OCI-LY7 (cell line): Measurements from ENCODE around the gene UQCRC1.

ENCODE experiments used
- EZH2phosphoT487 ChIP-seq: fragments of 200-600 bp; sonication (generic); IDR thresholded peaks from 2 replicates; pipeline ENCODE4 v1.6.1; 2018; ENCODE audit warnings: low read depth, borderline replicate concordance, mild to moderate bottlenecking, mixed run types, antibody characterized with exemption, low read length, moderate library complexity, mixed read lengths
- TF ChIP-seq, protein P1 (sequence below): fragments of 200-600 bp; sonication (generic); conservative IDR thresholded peaks from 2 replicates; pipeline ENCODE4 v1.5.1; 2014; ENCODE audit warnings: mild to moderate bottlenecking, antibody characterized with exemption, low read length, moderate library complexity, mixed read lengths

GRCh38 chr3:48629894-48630293 lies 20.4 kb upstream of the UQCRC1 start:
- TF ChIP-seq EZH2phosphoT487 = no peak
- TF ChIP-seq, protein P1, sequence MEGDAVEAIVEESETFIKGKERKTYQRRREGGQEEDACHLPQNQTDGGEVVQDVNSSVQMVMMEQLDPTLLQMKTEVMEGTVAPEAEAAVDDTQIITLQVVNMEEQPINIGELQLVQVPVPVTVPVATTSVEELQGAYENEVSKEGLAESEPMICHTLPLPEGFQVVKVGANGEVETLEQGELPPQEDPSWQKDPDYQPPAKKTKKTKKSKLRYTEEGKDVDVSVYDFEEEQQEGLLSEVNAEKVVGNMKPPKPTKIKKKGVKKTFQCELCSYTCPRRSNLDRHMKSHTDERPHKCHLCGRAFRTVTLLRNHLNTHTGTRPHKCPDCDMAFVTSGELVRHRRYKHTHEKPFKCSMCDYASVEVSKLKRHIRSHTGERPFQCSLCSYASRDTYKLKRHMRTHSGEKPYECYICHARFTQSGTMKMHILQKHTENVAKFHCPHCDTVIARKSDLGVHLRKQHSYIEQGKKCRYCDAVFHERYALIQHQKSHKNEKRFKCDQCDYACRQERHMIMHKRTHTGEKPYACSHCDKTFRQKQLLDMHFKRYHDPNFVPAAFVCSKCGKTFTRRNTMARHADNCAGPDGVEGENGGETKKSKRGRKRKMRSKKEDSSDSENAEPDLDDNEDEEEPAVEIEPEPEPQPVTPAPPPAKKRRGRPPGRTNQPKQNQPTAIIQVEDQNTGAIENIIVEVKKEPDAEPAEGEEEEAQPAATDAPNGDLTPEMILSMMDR = no peak
